Keratinocyte (primary cell): ENCODE results near the gene DOK5. TPM values are rescaled to one million over a fixed set of nuclear protein-coding genes. Genes with fewer than 3 reads are reported as not detected.

Source experiments
- DNase-seq: peaks from one replicate; pipeline ENCODE4 v3.0.0-alpha.2; 2011; ENCODE audit warnings: low read depth, missing footprints, low spot score
- FAIRE-seq: peaks from 2 replicates; lab custom pipeline; 2011; peaks lifted over from hg19 to GRCh38; lab: Jason Lieb, UNC
- H2AFZ ChIP-seq: 2 replicates; pipeline ENCODE4 v1.6.0; 2012; ENCODE audit warnings: low read length, control low read depth, inconsistent platforms; ENCODE audit not compliant: control insufficient read depth
- H3K27ac ChIP-seq: 2 replicates; pipeline ENCODE4 v1.5.1; 2011; ENCODE audit warnings: low read length; ENCODE audit not compliant: control insufficient read depth, insufficient read depth
- H3K27me3 ChIP-seq: 3 replicates; pipeline ENCODE4 v1.6.0; 2011; ENCODE audit warnings: low read length; ENCODE audit not compliant: control insufficient read depth, insufficient read depth; ENCODE audit errors: extremely low read depth
- H3K36me3 ChIP-seq, 2 experiments: 2 replicates in 1 of 2; 3 replicates in 1 of 2; pipeline ENCODE4 v1.5.1; 2011; ENCODE audit warnings: low read length in 2 of 2, mild to moderate bottlenecking in 1 of 2; ENCODE audit not compliant: control insufficient read depth in 2 of 2, insufficient read depth in 2 of 2; ENCODE audit errors: extremely low read depth in 1 of 2
- H3K4me1 ChIP-seq: 3 replicates; pipeline ENCODE4 v1.5.1; 2011; ENCODE audit warnings: low read length; ENCODE audit not compliant: control insufficient read depth, insufficient read depth; ENCODE audit errors: extremely low read depth
- H3K4me2 ChIP-seq: 3 replicates; pipeline ENCODE4 v1.6.0; 2011; ENCODE audit warnings: low read depth, low read length; ENCODE audit not compliant: control insufficient read depth, insufficient read depth; ENCODE audit errors: extremely low read depth
- H3K4me3 ChIP-seq, 3 experiments: fragments of 200-600 bp in 1 of 3; sonication (generic) in 1 of 3; 2 replicates in 2 of 3; 3 replicates in 1 of 3; pipeline ENCODE4 v1.5.1; 2011 to 2016; ENCODE audit warnings: low read length in 3 of 3, mild to moderate bottlenecking in 3 of 3, control low read depth in 2 of 3, inconsistent platforms in 1 of 3, low read depth in 1 of 3, mixed read lengths in 1 of 3, mixed run types in 1 of 3, moderate library complexity in 1 of 3; ENCODE audit not compliant: control insufficient read depth in 2 of 3, insufficient read depth in 2 of 3; ENCODE audit errors: extremely low read depth in 1 of 3
- H3K79me2 ChIP-seq: 2 replicates; pipeline ENCODE4 v1.6.0; 2012; ENCODE audit warnings: low read length; ENCODE audit not compliant: control insufficient read depth, insufficient read depth
- H3K9ac ChIP-seq: 3 replicates; pipeline ENCODE4 v1.6.0; 2011; ENCODE audit warnings: low read length; ENCODE audit not compliant: control insufficient read depth, insufficient read depth; ENCODE audit errors: extremely low read depth
- H3K9me1 ChIP-seq: 3 replicates; pipeline ENCODE4 v1.6.0; 2011; ENCODE audit warnings: low read length; ENCODE audit not compliant: control insufficient read depth, insufficient read depth; ENCODE audit errors: extremely low read depth
- H3K9me3 ChIP-seq: 2 replicates; pipeline ENCODE4 v1.5.1; 2012; ENCODE audit warnings: low read depth, low read length; ENCODE audit not compliant: control insufficient read depth
- H4K20me1 ChIP-seq: 3 replicates; pipeline ENCODE4 v1.6.0; 2011; ENCODE audit warnings: low read length; ENCODE audit not compliant: control insufficient read depth, insufficient read depth; ENCODE audit errors: extremely low read depth
- EZH2 ChIP-seq: IDR thresholded peaks from one replicate; pipeline ENCODE4 v1.6.1; 2012; ENCODE audit warnings: inconsistent platforms, mild to moderate bottlenecking, low read length, moderate library complexity
- dilution Hi-C: fragments of 300-500 bp; cut with MboI; formaldehyde crosslinking; loops from one replicate; pipeline ENCODE4 v1.7.0; 2020; ENCODE audit warnings: low sequenced_read_pairs; ENCODE audit not compliant: extremely low pct_ligation_motif_present
- polyA plus RNA-seq, 5 experiments: library from polyadenylated mRNA; depleted of rRNA in 3 of 5; stranded (reverse) in 3 of 5; stranded (forward) in 1 of 5; unstranded in 1 of 5; fragments of >200 nt; gene quantifications; 1 replicate in 1 of 5; 2 replicates in 3 of 5; 3 replicates in 1 of 5; pipeline versions ENCODE4 v1.2.1 to v1.2.3, GENCODE V29; 2011 to 2012; ENCODE audit warnings: missing spikeins in 2 of 5, low read depth in 1 of 5, low replicate concordance in 1 of 5
- TF ChIP-seq, protein P1 (sequence below), 3 experiments: IDR thresholded peaks in 1 of 3; conservative IDR thresholded peaks in 1 of 3; optimal IDR thresholded peaks in 1 of 3; 2 replicates in 2 of 3; 3 replicates in 1 of 3; pipeline versions ENCODE3 to v1.5.1; 2011; ENCODE audit warnings: low read length in 3 of 3, mild to moderate bottlenecking in 3 of 3, moderate library complexity in 2 of 3, control low read depth in 1 of 3, inconsistent platforms in 1 of 3; ENCODE audit not compliant: insufficient read depth in 2 of 3; ENCODE audit errors: extremely low read depth in 1 of 3

The DOK5 gene
- polyA plus RNA-seq, 1 donor (not counting 4 experiments of a cell fraction or from before 2014, with no cell fraction given), result not detected

DNA sequence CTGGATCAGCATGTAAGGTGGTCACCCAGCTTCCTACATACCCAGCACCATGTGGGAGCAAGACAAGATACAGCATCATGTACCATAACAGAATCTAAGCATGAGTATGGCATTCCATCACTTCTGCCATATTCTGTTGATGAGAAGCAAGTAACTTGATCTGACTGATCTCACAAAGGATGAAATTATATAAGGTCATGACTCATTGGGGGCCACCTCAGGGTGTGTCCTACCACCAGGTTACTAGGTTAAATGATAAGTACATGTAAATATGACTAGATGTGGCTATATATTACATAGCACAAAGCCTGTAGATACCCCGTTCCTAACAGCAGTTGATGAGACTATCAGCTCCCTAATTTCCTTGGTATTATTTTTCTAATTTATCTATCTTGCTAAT lies 213.1 kb downstream of the DOK5 start:
- FAIRE-seq (no peak), DNase-seq (no peak)
- TF ChIP-seq, protein P1, sequence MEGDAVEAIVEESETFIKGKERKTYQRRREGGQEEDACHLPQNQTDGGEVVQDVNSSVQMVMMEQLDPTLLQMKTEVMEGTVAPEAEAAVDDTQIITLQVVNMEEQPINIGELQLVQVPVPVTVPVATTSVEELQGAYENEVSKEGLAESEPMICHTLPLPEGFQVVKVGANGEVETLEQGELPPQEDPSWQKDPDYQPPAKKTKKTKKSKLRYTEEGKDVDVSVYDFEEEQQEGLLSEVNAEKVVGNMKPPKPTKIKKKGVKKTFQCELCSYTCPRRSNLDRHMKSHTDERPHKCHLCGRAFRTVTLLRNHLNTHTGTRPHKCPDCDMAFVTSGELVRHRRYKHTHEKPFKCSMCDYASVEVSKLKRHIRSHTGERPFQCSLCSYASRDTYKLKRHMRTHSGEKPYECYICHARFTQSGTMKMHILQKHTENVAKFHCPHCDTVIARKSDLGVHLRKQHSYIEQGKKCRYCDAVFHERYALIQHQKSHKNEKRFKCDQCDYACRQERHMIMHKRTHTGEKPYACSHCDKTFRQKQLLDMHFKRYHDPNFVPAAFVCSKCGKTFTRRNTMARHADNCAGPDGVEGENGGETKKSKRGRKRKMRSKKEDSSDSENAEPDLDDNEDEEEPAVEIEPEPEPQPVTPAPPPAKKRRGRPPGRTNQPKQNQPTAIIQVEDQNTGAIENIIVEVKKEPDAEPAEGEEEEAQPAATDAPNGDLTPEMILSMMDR (optimal IDR thresholded peaks at IDR 0.05 in 1 of 3, IDR thresholded peaks at IDR 0.05 in 1 of 3, conservative IDR thresholded peaks at IDR 0.05 in 1 of 3; ENCODE audit: extremely low read depth in 1 of 3, insufficient read depth in 2 of 3, low read length in 3 of 3), result no peak
- TF ChIP-seq EZH2, result no peak
- H3K79me2 ChIP-seq, result no peaks in the 10 kb centered on the region
- no peak overlapping the region for H3K27ac ChIP-seq
- no peaks in the 10 kb centered on the region for H3K36me3 ChIP-seq
- no peak overlapping the region for H3K4me2 ChIP-seq
- H3K4me3 ChIP-seq, result no peak overlapping the region
- H4K20me1 ChIP-seq, result no peaks in the 10 kb centered on the region
- no peak overlapping the region for H3K9ac ChIP-seq
- no peak overlapping the region for H2AFZ ChIP-seq
- H3K27me3 ChIP-seq, result no peaks in the 10 kb centered on the region
- H3K4me1 ChIP-seq, result no peaks in the 10 kb centered on the region
- H3K9me3 ChIP-seq, result no peaks in the 10 kb centered on the region
- dilution Hi-C loops, result no loop called here
- no peaks in the 10 kb centered on the region for H3K9me1 ChIP-seq

DNA sequence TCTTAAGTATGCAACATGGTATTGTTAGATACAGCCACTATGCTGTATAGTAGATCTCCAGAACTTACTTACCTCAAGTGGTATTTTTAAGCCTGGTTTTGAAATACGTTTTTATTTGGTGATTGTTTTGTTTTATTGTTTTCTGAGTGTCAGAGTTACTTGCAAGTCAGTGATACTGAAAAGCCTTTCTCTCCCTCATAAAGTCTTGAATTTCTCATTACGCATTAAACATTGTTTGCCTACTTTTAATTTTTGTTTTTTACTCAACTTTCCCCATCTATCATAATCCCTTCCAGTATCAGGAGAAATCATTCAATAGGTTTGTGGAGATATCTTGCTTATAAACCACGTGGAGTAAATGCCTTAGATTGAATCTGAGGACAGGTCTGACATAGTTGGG lies 214.9 kb downstream of the DOK5 start:
- FAIRE-seq, result no peak

More for the DNA sequence above, 214.9 kb downstream of the DOK5 start:
- dilution Hi-C loops, result no loop called here
- Histone ChIP-seq H3K4me2 (no peak overlapping the region), H3K9me1 (no peaks in the 10 kb centered on the region), H3K79me2 (no peaks in the 10 kb centered on the region), H3K36me3 (no peaks in the 10 kb centered on the region), H3K4me1 (no peaks in the 10 kb centered on the region), H3K9me3 (no peaks in the 10 kb centered on the region), H3K4me3 (no peak overlapping the region), H2AFZ (no peak overlapping the region), H3K9ac (no peak overlapping the region), H3K27ac (no peak overlapping the region), H4K20me1 (no peaks in the 10 kb centered on the region), H3K27me3 (no peaks in the 10 kb centered on the region)
- no peak for DNase-seq
- TF ChIP-seq EZH2, result no peak
- TF ChIP-seq, protein P1 (optimal IDR thresholded peaks at IDR 0.05 in 1 of 3, IDR thresholded peaks at IDR 0.05 in 1 of 3, conservative IDR thresholded peaks at IDR 0.05 in 1 of 3; ENCODE audit: extremely low read depth in 1 of 3, insufficient read depth in 2 of 3, low read length in 3 of 3), result no peak
